Activated CD8-positive, alpha-beta memory T cell treated with anti-CD3 and anti-CD28 coated beads for 36 hours (primary cell): ENCODE data around the gene SPTLC1. TPM values are rescaled to one million over a fixed set of nuclear protein-coding genes. Genes with fewer than 3 reads are reported as not detected.
"Not testable (repeated sequence)": the region's sequence is repeated elsewhere in the genome, so short reads cannot be mapped to it uniquely, and the experiment has no call there.

Experiments
- CTCF ChIA-PET: fragments of 350-600 bp; sonication (Branson Sonifier 250); formaldehyde crosslinking; loops from one replicate; lab custom pipeline; 2021; ENCODE audit warnings: antibody characterized with exemption; lab: Charles Lee
- POLR2A ChIA-PET: fragments of 350-600 bp; sonication (Branson Sonifier 250); formaldehyde crosslinking; loops from one replicate; lab custom pipeline; 2021; ENCODE audit warnings: antibody characterized with exemption; lab: Charles Lee
- total RNA-seq, 2 experiments: library from RNA; stranded (reverse); gene quantifications; one replicate each; pipeline ENCODE4 v1.2.3, GENCODE V29; 2021

Gene SPTLC1
- total RNA-seq, 2 experiments from 2014 or later: 58.7 to 61.3 TPM

DNA sequence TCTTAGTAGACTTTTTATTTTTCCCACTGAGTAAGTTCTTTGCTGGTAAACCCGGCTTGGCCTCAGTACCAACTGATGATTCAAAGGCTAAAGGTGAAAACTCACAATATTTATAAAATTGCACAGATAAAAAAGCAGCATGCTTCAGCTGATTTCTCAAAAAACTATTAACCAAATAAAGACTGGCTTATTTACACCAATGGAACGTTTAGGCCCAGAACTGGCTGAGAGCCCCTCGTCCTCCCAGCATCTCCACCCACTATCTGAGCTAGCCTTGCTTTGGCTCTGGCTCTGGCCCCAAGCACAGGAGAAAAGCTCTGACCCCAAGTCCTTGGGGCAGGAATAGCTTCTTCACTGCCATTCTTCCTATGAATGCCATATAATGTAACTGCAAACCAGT, 68.5 kb downstream of the SPTLC1 start:
- POLR2A ChIA-PET: no interaction called here
- CTCF ChIA-PET: no interaction called here

- CTCF ChIA-PET: no interaction called here
- POLR2A ChIA-PET: no interaction called here
These were observed 70.3 kb downstream of the SPTLC1 start for GRCh38 chr9:92044936-92045335.

DNA sequence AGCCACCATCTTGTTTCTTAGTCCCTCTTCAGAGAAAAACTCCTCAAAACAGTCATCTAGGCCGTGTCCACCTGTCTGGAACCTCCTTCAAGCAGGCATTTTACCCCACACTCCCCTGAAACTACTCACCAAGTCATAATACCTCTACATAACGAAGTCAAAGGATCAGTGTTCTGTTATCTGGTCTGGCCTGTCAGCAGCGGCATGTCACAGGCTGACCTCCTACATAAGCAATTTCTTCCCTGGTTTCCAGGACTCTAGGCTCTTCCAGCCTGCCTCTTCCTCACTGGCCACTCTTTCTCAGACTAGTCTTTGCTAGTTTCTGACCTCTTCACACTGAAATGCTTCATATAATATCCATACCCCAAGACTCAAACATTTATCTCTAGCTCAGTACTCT, 72.2 kb downstream of the SPTLC1 start:
- ChIA-PET CTCF (interaction anchor here (0.6 kb wide), 1 partner anchor 1285 kb away, joined by 3 read pairs; no protein-coding TSS in a partner anchor), POLR2A (no interaction called here)

GRCh38 chr9:92042260-92042659, 73.0 kb downstream of the SPTLC1 start:
- POLR2A ChIA-PET: no interaction called here
- CTCF ChIA-PET: interaction anchor here (0.6 kb wide), 1 partner anchor 1286 kb away, joined by 3 read pairs; no protein-coding TSS in a partner anchor

- ChIA-PET CTCF (no interaction called here), POLR2A (no interaction called here)
These were observed 78.5 kb downstream of the SPTLC1 start for GRCh38 chr9:92036756-92037155.

GRCh38 chr9:92036411-92036746, 78.8 kb downstream of the SPTLC1 start:
- ChIA-PET POLR2A (no interaction called here), CTCF (no interaction called here)

DNA sequence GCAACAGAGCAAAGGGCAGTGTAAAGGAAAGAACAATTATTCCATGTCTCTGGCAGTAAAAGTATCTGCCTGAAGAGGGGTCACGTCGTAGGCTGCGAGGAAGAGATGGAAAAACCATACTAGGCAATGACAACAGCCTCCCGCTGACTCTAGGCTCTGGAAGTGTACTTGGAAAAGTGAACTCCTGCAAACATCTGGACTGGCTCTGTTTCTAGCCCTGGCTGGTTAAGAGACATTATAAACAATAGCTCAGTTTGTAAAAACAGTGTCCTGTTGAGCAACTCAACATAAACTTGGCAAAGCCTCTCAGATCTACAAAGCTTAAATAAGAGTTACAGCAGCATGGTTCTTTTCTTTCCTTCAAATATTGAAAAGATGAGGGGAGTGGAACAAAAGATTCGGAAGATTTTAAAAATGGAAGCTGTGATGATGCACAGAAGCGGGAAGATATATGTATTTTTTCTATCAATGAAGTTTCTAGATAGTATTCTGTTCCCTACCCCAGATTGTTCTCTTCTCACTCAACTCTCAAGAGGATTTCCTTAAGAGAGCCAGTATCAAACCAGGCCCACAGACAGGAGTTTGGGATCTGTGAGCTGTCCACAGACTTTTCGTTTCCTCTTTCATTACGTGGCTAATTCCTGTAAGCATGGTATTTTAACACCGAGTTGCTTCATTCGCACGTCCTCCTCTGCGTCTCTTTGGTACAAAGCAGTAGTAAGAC, 79.4 kb downstream of the SPTLC1 start:
- ChIA-PET CTCF (no interaction called here), POLR2A (no interaction called here)

- POLR2A ChIA-PET: no interaction called here
- CTCF ChIA-PET: no interaction called here
These were observed 80.1 kb downstream of the SPTLC1 start for GRCh38 chr9:92035146-92035545.

- CTCF ChIA-PET: no interaction called here
- POLR2A ChIA-PET: no interaction called here
These were observed 81.2 kb downstream of the SPTLC1 start for GRCh38 chr9:92033991-92034390.

DNA sequence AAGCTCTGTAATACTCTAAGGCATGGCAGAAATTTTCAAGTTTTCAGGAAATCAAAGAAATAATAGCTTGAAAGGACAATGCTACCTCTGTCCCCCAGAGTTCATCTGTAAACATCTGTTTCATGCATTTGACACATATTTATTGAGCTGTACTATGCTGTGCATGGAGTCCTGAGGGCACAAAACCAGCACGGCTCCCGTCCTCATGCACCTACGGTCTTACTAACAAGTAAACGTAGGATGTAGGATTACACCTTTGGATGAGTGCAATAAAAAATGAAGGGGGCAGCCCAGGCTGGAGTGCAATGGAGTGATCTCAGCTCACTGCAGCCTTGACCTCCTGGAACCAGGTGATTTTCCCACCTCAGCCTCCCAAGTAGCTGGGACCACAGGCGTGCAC, 81.9 kb downstream of the SPTLC1 start:
- CTCF ChIA-PET: no interaction called here
- POLR2A ChIA-PET: no interaction called here

DNA sequence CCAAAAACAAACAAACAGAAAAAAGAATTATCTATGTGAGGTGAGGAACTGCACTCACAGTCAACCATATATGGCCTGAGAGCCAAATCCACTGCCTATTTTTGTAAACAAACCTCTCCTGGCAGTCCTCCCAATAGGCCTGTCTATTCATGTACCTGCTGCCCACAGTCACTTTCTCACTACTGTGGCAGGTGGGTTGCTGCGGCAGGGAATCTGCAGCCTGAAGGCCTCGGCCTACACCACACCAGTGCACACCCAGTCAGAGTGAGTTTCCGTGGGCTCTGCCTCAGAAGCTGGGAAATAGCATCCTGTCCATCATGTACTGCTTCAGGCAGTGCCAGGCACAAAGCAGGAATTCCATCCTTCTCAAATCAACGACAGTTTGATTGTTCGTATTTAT, 82.3 kb downstream of the SPTLC1 start:
- CTCF ChIA-PET: no interaction called here
- POLR2A ChIA-PET: no interaction called here

DNA sequence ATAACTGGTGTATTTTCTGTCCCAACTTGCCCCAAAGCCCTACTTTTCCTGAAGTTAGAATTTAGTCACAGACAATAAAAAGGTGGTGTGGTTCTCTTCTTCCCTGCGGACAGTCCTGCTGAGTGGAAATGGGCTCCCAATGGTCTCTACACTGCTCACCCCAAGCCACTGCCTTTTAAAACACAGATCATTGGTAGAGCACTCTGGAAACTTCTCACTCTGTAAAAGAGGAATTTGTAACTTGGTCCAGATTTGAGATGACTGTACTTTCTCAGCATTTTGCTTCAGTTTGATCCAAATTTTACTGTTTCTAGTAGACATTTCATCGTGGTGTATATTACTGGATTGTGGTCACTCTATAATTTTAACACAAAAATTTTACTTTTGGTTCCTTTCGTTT, 84.8 kb downstream of the SPTLC1 start:
- POLR2A ChIA-PET: no interaction called here

GRCh38 chr9:92029553-92029952, 85.7 kb downstream of the SPTLC1 start:
- POLR2A ChIA-PET: no interaction called here
- CTCF ChIA-PET: no interaction called here

More for the DNA sequence above, 84.8 kb downstream of the SPTLC1 start:
- CTCF ChIA-PET: no interaction called here

DNA sequence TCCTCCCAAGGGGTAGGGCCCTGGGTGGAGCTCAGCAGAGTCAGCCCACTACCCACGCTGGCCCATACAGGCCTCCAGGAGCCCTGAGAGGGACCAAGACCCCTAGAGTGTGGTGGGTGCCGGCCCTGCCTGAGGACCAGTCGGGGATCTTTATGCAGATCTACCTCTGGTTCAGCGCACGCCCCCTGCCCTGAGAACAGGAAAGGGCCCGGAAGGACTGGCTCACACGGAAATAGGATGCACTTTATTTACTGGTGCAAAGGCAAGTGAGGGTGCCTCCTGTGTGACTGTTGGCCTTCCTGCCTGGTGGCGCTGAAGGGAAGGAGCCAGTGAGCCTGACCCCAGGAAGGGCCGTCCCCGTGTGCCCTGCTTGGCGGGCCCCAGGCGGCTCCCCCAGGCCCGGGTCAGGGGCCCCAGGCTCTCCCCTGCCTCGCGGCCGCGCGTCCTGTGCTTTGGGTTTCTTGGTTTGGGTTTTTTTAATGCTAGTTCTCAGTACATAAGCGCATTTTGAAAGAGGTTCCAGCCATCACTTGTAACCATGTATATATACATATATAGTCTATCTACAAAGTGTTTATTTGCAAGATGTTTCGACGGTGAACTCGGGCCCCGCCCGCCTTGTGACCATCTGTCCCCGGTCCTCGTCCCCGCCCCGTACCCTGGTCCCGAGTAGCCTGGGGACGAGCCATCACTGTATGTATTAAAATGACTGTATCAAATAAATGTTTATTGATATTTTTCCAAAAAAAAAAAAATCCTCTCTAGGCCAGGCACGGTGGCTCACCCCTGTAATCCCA, 88.8 kb downstream of the SPTLC1 start:
- POLR2A ChIA-PET: no interaction called here
- CTCF ChIA-PET: interaction anchor here (0.6 kb wide), 1 partner anchor 605 kb away, joined by 4 read pairs; no protein-coding TSS in a partner anchor

DNA sequence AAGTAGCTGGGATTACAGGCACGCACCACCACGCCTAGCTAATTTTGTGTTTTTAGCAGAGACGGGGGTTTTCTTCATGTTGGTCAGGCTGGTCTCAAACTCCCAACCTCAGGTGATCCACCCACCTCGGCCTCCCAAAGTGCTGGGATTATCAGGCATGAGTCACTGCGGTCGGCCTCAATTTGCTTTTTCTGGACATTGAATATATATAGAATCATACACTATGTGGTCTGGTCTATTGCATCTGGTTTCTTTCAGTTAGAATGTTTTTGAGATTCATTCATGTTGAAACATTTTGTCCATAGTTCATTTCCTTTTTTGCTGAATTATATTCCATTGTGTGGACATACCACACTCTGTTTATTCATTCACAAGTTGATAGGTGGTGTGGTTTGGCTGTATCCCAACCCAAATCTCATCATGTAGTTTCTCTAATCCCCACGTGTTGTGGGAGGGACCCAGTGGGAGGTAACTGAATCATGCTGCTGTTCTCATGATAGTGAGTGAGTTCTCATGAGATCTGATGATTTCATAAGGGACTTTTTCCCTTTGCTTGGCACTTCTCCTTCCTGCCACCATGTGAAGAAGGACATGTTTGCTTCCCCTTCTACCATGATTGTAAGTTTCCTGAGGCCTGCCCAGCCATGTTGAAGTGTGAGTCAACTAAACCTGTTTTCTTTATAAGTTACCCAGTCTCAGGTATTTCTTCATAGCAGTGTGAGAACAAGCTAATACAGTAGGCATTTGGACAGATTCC, 93.2 kb downstream of the SPTLC1 start:
- CTCF ChIA-PET: not testable (repeated sequence)
- POLR2A ChIA-PET: interaction anchor here (0.8 kb wide), 1 partner anchor 117 kb away, joined by 5 read pairs; no protein-coding TSS in a partner anchor

DNA sequence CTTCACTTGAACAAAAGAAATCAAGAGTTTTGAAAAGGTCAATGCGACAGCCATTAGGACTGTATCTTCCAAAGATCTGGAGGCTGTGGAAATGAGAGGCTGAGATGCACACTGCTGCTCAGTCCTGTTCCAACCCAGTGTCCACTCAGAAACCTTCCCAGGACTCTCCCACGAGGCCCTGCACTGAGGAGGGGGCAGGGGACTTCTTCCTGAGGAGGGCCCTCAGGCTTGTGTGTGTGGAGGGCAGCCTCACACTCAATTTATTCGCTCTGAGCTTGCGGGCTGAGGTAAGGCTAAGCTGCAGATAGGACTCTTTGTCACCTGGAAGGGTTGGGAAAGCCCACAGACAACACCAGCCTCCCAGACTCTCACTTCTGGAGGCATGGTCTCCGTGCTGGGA, 95.6 kb downstream of the SPTLC1 start:
- CTCF ChIA-PET: no interaction called here
- POLR2A ChIA-PET: no interaction called here

GRCh38 chr9:92010705-92011536, 104.3 kb downstream of the SPTLC1 start:
- ChIA-PET CTCF (no interaction called here), POLR2A (no interaction called here)

DNA sequence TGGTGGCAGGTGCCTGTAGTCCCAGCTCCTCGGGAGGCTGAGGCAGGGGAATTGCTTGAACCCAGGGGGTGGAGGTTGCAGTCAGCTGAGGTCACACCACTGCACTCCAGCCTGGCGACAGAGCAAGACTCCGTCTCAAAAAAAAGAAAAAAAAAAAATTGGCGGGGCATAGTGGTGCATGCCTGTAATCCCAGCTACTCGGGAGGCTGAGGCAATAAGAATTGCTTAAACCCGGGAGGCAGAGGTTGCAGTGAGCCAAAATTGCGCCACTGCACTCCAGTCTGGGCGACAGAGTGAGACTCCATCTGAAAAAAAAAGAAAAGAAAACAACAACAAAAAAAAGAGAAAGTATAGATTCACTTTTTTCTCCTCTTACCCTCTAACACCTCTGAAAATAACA, 105.0 kb downstream of the SPTLC1 start:
- CTCF ChIA-PET: not testable (repeated sequence)

GRCh38 chr9:92008041-92008440, 107.2 kb downstream of the SPTLC1 start:
- CTCF ChIA-PET: no interaction called here

More for the DNA sequence above, 105.0 kb downstream of the SPTLC1 start:
- POLR2A ChIA-PET: not testable (repeated sequence)

More at GRCh38 chr9:92008041-92008440, 107.2 kb downstream of the SPTLC1 start:
- POLR2A ChIA-PET: no interaction called here
